Mucosa of descending colon (tissue), 3 donors: ENCODE results near the gene CPPED1. TPM values are rescaled to one million over a fixed set of nuclear protein-coding genes. Genes with fewer than 3 reads are reported as not detected.

Source experiments
- ATAC-seq: fragments of 200-7000 bp; cut with Tn5 transposase; one replicate; pipeline ENCODE4 v1.9.1; 2020; ENCODE audit warnings: mild to moderate bottlenecking, moderate library complexity
- DNase-seq, 3 donors: peaks; one replicate each; pipeline ENCODE4 v3.0.0-alpha.2; 2020
- H3K36me3 ChIP-seq: fragments of 200-600 bp; one replicate; pipeline ENCODE4 v1.8.0; 2021; ENCODE audit warnings: low read depth, mild to moderate bottlenecking
- H3K4me1 ChIP-seq: fragments of 200-600 bp; one replicate; pipeline ENCODE4 v1.8.0; 2021; ENCODE audit warnings: low read depth, mild to moderate bottlenecking
- H3K4me3 ChIP-seq: fragments of 200-600 bp; one replicate; pipeline ENCODE4 v1.8.0; 2021; ENCODE audit warnings: mild to moderate bottlenecking
- H3K9me3 ChIP-seq: fragments of 200-600 bp; one replicate; pipeline ENCODE4 v1.8.0; 2021; ENCODE audit warnings: mild to moderate bottlenecking
- CTCF ChIP-seq: fragments of 200-600 bp; IDR thresholded peaks from one replicate; pipeline ENCODE4 v1.8.0; 2022; ENCODE audit warnings: antibody characterized with exemption, mild to moderate bottlenecking
- intact Hi-C, 2 donors: fragments of 100-400 bp; cut with DNase I in 1 of 2; cut with micrococcal nuclease in 1 of 2; formaldehyde crosslinking; loops; one replicate each; pipeline versions ENCODE4 v1.11.0 to v1.11.1; 2022; cut with DNase I, micrococcal nuclease
- total RNA-seq, 3 donors: library from RNA; stranded (reverse); fragmentation: NEBNext Ultra II Directional in 2 of 3; extraction: Animal tissue kit (Norgen Biotek cat#: 25700) in 2 of 3; gene quantifications; one replicate each; pipeline versions ENCODE4 v1.2.1 to v1.2.4, GENCODE V29; 2021 to 2023
- donor health status: DM: no; HTN: no; CAD: no; lungs with moderate emphysema.
- donor health status: DM: no; HTN: no; CAD: no.
- donor health status: DM: no; HTN: yes; CAD: no.

The CPPED1 gene
- total RNA-seq, 3 donors from 2014 or later: 18.9 to 25.0 (median 23.4) TPM

GRCh38 chr16:12837291-12837690, 33.6 kb upstream of the CPPED1 start:
- Histone ChIP-seq H3K4me3 (no peak overlapping the region), H3K36me3 (no peaks in the 10 kb centered on the region), H3K4me1 (no peaks in the 10 kb centered on the region), H3K9me3 (no peaks in the 10 kb centered on the region)
- DNase-seq (no peak), ATAC-seq (no peak)
- intact Hi-C loops: no loop called here
- no peak for TF ChIP-seq CTCF

GRCh38 chr16:12833926-12834325, 30.2 kb upstream of the CPPED1 start:
- no peak for ATAC-seq

GRCh38 chr16:12829096-12829888, 25.6 kb upstream of the CPPED1 start:
- no peaks in the 10 kb centered on the region for H3K4me1 ChIP-seq
- H3K36me3 ChIP-seq: no peaks in the 10 kb centered on the region
- DNase-seq (no peak), ATAC-seq (no peak)
- TF ChIP-seq CTCF: no peak
- H3K4me3 ChIP-seq: no peak overlapping the region
- no peaks in the 10 kb centered on the region for H3K9me3 ChIP-seq
- intact Hi-C loops: no loop called here

More at GRCh38 chr16:12833926-12834325, 30.2 kb upstream of the CPPED1 start:
- no peak for DNase-seq
- no peaks in the 10 kb centered on the region for H3K4me1 ChIP-seq
- intact Hi-C loops: no loop called here
- no peaks in the 10 kb centered on the region for H3K9me3 ChIP-seq
- no peaks in the 10 kb centered on the region for H3K36me3 ChIP-seq
- no peak overlapping the region for H3K4me3 ChIP-seq
- TF ChIP-seq CTCF: no peak

- Histone ChIP-seq H3K4me3 (no peak overlapping the region), H3K4me1 (no peaks in the 10 kb centered on the region), H3K9me3 (no peaks in the 10 kb centered on the region), H3K36me3 (no peaks in the 10 kb centered on the region)
- DNase-seq (no peak), ATAC-seq (no peak)
- no peak for TF ChIP-seq CTCF
- intact Hi-C loops: no loop called here
Measured at GRCh38 chr16:12828206-12828605, 24.5 kb upstream of the CPPED1 start.

- H3K9me3 ChIP-seq: no peaks in the 10 kb centered on the region
- H3K4me1 ChIP-seq: no peaks in the 10 kb centered on the region
- no peak overlapping the region for H3K4me3 ChIP-seq
- TF ChIP-seq CTCF: no peak
- DNase-seq: no peak
- no peak for ATAC-seq
- H3K36me3 ChIP-seq: no peaks in the 10 kb centered on the region
- intact Hi-C loops: no loop called here
Measured at GRCh38 chr16:12826559-12826958, 22.9 kb upstream of the CPPED1 start.
